ENCODE measurements around the gene POU6F2. TPM values are rescaled to one million over a fixed set of nuclear protein-coding genes. Genes with fewer than 3 reads are reported as not detected.

POU6F2 gene
- total RNA-seq, 4 donors from 2014 or later: 0.31 to 0.66 TPM; not detected in 2

- no peaks in the 10 kb centered on the region for H3K36me3 ChIP-seq
- WGBS, 2 donors (ENCODE audit: low coverage in 1 of 2): 72 to 73% methylated on average over 2 to 3 of the region's 3 CpGs
- H3K27ac ChIP-seq: no peak overlapping the region
- no peak overlapping the region for H3K4me3 ChIP-seq
- H3K4me1 ChIP-seq: no peaks in the 10 kb centered on the region
- H3K27me3 ChIP-seq: peaks cover 13% of the 10 kb centered on the region
- no peak for TF ChIP-seq POLR2A (IDR thresholded peaks at IDR 0.05)
- TF ChIP-seq EP300 (IDR thresholded peaks at IDR 0.05): no peak
- no peak for TF ChIP-seq POLR2AphosphoS5 (IDR thresholded peaks at IDR 0.05)
- TF ChIP-seq CTCF (IDR thresholded peaks at IDR 0.05): no peak
- H3K9me3 ChIP-seq: no peaks in the 10 kb centered on the region
- no peak for ATAC-seq
Observed at GRCh38 chr7:39342763-39343162, 365.1 kb downstream of the POU6F2 start.

DNA sequence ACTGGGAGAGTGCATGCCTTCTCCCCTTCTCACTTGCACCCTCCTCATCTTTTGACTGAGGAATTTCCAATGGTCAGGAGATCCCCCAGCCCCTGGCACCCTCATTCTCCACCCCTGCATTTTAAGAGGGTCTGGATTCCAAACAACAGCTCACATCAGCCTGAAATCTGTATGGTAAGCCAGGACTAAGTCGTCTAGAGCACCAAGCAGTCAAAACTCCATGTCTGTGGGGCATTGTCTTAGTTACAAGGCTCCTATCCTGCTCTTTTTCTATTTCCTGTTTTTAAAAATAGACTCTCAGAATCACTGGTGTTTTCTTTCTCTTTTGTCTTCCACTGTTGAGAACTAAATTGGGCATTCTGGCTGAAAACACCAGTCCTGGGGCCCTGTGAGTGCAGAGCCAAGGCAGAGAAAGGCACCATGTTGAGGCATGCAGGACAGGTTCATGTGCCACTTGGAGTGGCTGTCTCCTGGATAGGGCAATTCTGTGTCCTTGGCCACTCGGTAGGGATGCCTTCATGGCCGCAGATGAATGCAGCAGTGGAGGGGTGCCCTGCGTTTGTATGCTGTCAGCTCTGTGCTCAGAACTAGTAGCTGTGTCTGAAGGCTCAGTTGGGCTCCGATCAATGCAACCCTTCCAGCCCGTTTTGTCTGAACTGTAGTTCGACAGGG lies 371.9 kb downstream of the POU6F2 start:
- TF ChIP-seq EP300 (IDR thresholded peaks at IDR 0.05): no peak
- TF ChIP-seq CTCF (IDR thresholded peaks at IDR 0.05): no peak
- no peak for TF ChIP-seq POLR2AphosphoS5 (IDR thresholded peaks at IDR 0.05)
- no peak for TF ChIP-seq POLR2A (IDR thresholded peaks at IDR 0.05)
- H3K9me3 ChIP-seq: no peaks in the 10 kb centered on the region
- H3K4me1 ChIP-seq: peaks cover 0 to 12% (median 0%) of the 10 kb centered on the region in 3 donors
- H3K27me3 ChIP-seq: no peaks in the 10 kb centered on the region
- no peak overlapping the region for H3K27ac ChIP-seq
- no peak overlapping the region for H3K4me3 ChIP-seq
- H3K36me3 ChIP-seq: no peaks in the 10 kb centered on the region
- no peak for ATAC-seq
- WGBS, 2 donors (ENCODE audit: low coverage in 1 of 2): 73 to 77% methylated on average over 7 of the region's 7 CpGs

DNA sequence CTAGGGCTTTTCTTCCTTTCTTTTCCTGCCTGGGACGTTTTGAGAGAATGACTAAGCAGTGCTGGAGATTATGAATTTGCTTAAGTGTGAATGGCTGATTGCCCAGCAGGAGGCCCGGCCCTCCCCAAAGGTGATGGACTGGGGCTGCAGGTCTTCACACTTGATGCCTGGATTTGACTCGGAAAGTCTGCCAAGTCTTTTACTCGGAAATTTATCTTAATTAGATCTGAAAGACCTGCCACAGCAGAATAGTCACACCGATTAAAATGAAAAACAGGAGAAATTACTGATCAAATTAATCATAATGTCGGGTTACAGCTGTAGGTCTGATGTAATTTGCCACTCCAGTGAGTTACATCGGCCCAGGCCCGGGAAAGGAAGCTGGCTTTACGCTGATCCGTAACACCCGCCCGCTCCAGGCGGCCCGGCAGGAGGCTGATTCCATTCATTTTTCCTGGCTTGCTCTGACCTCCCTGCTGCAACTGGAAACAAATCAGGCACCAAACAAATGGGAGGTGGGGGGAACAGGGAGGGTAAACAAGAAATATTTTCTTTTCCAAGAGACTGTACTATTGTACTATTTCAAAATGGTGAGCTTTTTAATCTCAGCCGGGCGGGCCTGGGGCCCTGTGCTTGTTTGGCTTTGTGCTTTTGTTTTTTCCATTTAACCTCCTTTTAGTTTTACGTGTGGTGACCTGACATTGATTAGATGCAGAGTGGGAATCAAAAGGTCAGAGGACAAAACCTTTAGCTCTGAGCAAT lies 376.1 kb downstream of the POU6F2 start:
- no peaks in the 10 kb centered on the region for H3K27me3 ChIP-seq
- 24 to 40% methylated on average over 5 to 13 of the region's 17 CpGs for WGBS, 2 donors (ENCODE audit: low coverage in 1 of 2)
- H3K4me3 ChIP-seq: no peak overlapping the region
- TF ChIP-seq POLR2AphosphoS5 (IDR thresholded peaks at IDR 0.05) (peak; percentile 13), CTCF (IDR thresholded peaks at IDR 0.05) (no peak)
- H3K4me1 ChIP-seq: peaks cover 0 to 12% (median 0%) of the 10 kb centered on the region in 3 donors
- H3K36me3 ChIP-seq: no peaks in the 10 kb centered on the region
- peak overlapping the region in 1 of 4 donors; percentile 18 for H3K27ac ChIP-seq
- peak; percentile 84 for ATAC-seq
- no peaks in the 10 kb centered on the region for H3K9me3 ChIP-seq

- no peak for ATAC-seq
- WGBS, 2 donors (ENCODE audit: low coverage in 1 of 2): 87 to 92% methylated on average over 4 of the region's 4 CpGs
Observed at GRCh38 chr7:39355664-39356063, 378.0 kb downstream of the POU6F2 start.

More at GRCh38 chr7:39355664-39356063, 378.0 kb downstream of the POU6F2 start:
- Histone ChIP-seq H3K4me1 (peaks cover 0 to 12% (median 0%) of the 10 kb centered on the region in 3 donors), H3K9me3 (no peaks in the 10 kb centered on the region), H3K27ac (no peak overlapping the region), H3K27me3 (peaks cover 3% of the 10 kb centered on the region), H3K4me3 (no peak overlapping the region), H3K36me3 (no peaks in the 10 kb centered on the region)
- TF ChIP-seq EP300 (IDR thresholded peaks at IDR 0.05) (no peak), CTCF (IDR thresholded peaks at IDR 0.05) (no peak), POLR2AphosphoS5 (IDR thresholded peaks at IDR 0.05) (no peak), POLR2A (IDR thresholded peaks at IDR 0.05) (no peak)
